Measurements from ENCODE around the gene SHROOM1.
"Not testable (repeated sequence)": the region's sequence is repeated elsewhere in the genome, so short reads cannot be mapped to it uniquely, and the experiment has no call there.

SHROOM1 gene

DNA sequence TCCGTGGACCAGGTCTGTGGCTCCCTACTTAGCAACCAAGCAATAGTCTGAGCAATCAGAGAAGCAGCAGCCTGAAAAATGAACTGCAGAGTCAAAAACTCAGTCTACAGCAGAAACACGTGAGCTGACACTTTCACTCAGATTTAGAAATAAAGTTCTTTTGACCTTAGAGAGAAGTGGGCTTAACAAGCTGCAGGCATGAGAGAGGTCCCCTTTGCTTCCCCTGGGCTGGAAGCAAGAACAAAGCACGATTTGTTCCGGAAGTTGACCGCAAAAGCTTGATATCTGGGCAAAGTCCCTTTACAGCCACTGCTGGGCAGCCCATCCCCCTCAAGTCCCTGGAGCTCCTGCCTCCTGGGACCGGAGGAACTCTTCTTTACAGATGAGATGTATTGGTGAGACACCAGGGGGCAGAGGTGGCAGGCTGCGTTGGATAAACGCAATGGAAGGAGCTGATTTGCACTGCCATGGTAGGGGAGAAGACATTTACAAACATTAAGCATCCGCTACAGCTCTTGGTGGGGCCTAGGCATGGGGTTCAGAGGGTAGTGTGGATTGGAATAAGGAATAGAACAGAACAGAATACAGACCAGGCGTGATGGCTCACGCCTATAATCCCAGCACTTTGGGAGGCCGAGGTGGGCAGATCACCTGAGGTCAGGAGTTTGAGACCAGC is 23.1 kb downstream of the SHROOM1 start:
- no peak overlapping the region for H3K9ac ChIP-seq (ENCODE audit: insufficient read length, low read depth)

DNA sequence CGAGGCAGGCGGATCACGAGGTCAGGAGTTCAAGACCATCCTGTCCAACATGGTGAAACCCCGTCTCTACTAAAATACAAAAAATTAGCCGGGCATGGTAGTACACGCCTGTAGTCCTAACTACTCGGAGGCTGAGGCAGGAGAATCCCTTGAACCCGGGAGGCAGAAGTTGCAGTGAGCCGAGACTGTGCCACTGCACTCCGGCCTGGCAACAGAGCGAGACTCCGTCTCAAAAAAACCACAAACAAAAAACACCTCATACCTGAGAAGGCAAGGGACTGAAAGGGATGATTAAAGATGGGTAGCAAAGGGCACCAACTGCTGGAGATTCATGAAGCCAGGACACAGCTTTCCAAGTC is 23.7 kb downstream of the SHROOM1 start:
- H3K4me1 ChIP-seq (ENCODE audit: insufficient read depth, insufficient read length); H3K36me3 ChIP-seq (ENCODE audit: insufficient read depth, insufficient read length, low read length); H3K27me3 ChIP-seq (ENCODE audit: insufficient read depth, insufficient read length); H3K9ac ChIP-seq (ENCODE audit: insufficient read length, low read depth); H3K9me3 ChIP-seq (ENCODE audit: insufficient read depth, low read length); DNase-seq (ENCODE audit: low read depth, low spot score); H3K4me3 ChIP-seq (ENCODE audit: insufficient read length, low read depth): not testable (repeated sequence)

More for the DNA sequence above, 23.1 kb downstream of the SHROOM1 start:
- Histone ChIP-seq H3K9me3 (ENCODE audit: insufficient read depth, low read length) (no peaks in the 10 kb centered on the region), H3K4me1 (ENCODE audit: insufficient read depth, insufficient read length) (no peaks in the 10 kb centered on the region), H3K4me3 (ENCODE audit: insufficient read length, low read depth) (no peak overlapping the region), H3K36me3 (ENCODE audit: insufficient read depth, insufficient read length, low read length) (no peaks in the 10 kb centered on the region), H3K27me3 (ENCODE audit: insufficient read depth, insufficient read length) (peaks cover 12% of the 10 kb centered on the region)
- TF ChIP-seq YY1 (IDR thresholded peaks at IDR 0.05; ENCODE audit: insufficient read depth, insufficient read length) (no peak), ZNF274 (IDR thresholded peaks at IDR 0.05; ENCODE audit: low read depth, low read length) (no peak), SUZ12 (IDR thresholded peaks at IDR 0.05; ENCODE audit: extremely low read depth, insufficient read depth, insufficient read length) (no peak)
- DNase-seq (ENCODE audit: low read depth, low spot score), result no peak

- H3K4me1 ChIP-seq (ENCODE audit: insufficient read depth, insufficient read length); H3K9me3 ChIP-seq (ENCODE audit: insufficient read depth, low read length); H3K4me3 ChIP-seq (ENCODE audit: insufficient read length, low read depth); H3K36me3 ChIP-seq (ENCODE audit: insufficient read depth, insufficient read length, low read length); H3K27me3 ChIP-seq (ENCODE audit: insufficient read depth, insufficient read length); DNase-seq (ENCODE audit: low read depth, low spot score); H3K9ac ChIP-seq (ENCODE audit: insufficient read length, low read depth): not testable (repeated sequence)
These were observed 24.6 kb downstream of the SHROOM1 start for GRCh38 chr5:132805872-132806271.

GRCh38 chr5:132804219-132804618 is 26.2 kb downstream of the SHROOM1 start:
- H3K27me3 ChIP-seq (ENCODE audit: insufficient read depth, insufficient read length); H3K9me3 ChIP-seq (ENCODE audit: insufficient read depth, low read length); H3K4me1 ChIP-seq (ENCODE audit: insufficient read depth, insufficient read length); H3K9ac ChIP-seq (ENCODE audit: insufficient read length, low read depth); DNase-seq (ENCODE audit: low read depth, low spot score); H3K4me3 ChIP-seq (ENCODE audit: insufficient read length, low read depth); H3K36me3 ChIP-seq (ENCODE audit: insufficient read depth, insufficient read length, low read length): not testable (repeated sequence)

DNA sequence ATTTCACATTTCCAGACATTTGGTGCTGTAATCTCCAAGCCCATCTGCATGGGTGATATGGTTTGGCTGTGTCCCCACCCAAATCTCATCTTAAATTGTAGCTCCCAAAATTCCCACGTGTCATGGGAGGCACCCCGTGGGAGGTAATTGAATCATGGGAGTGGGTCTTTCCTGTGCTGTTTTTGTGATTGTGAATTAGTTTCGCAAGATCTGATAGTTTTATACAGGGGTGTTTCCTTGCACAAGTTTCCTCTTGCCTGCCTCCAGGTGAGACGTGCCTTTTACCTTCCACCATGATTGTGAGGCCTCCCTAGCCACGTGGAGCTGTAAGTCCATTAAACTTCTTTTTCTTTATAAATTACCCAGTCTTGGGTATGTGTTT is 27.8 kb downstream of the SHROOM1 start:
- not testable (repeated sequence) for H3K4me3 ChIP-seq (ENCODE audit: insufficient read length, low read depth); H3K9me3 ChIP-seq (ENCODE audit: insufficient read depth, low read length); DNase-seq (ENCODE audit: low read depth, low spot score); H3K4me1 ChIP-seq (ENCODE audit: insufficient read depth, insufficient read length); H3K9ac ChIP-seq (ENCODE audit: insufficient read length, low read depth); H3K27me3 ChIP-seq (ENCODE audit: insufficient read depth, insufficient read length); H3K36me3 ChIP-seq (ENCODE audit: insufficient read depth, insufficient read length, low read length)

GRCh38 chr5:132802044-132802684 is 28.3 kb downstream of the SHROOM1 start:
- no peaks in the 10 kb centered on the region for H3K36me3 ChIP-seq (ENCODE audit: insufficient read depth, insufficient read length, low read length)
- no peak overlapping the region for H3K9ac ChIP-seq (ENCODE audit: insufficient read length, low read depth)
- no peak overlapping the region for H3K4me3 ChIP-seq (ENCODE audit: insufficient read length, low read depth)
- no peaks in the 10 kb centered on the region for H3K4me1 ChIP-seq (ENCODE audit: insufficient read depth, insufficient read length)
- no peaks in the 10 kb centered on the region for H3K27me3 ChIP-seq (ENCODE audit: insufficient read depth, insufficient read length)
- H3K9me3 ChIP-seq (ENCODE audit: insufficient read depth, low read length), result no peaks in the 10 kb centered on the region
- no peak for DNase-seq (ENCODE audit: low read depth, low spot score)
- no peak for TF ChIP-seq YY1 (IDR thresholded peaks at IDR 0.05; ENCODE audit: insufficient read depth, insufficient read length)
- TF ChIP-seq ZNF274 (IDR thresholded peaks at IDR 0.05; ENCODE audit: low read depth, low read length), result no peak
- no peak for TF ChIP-seq SUZ12 (IDR thresholded peaks at IDR 0.05; ENCODE audit: extremely low read depth, insufficient read depth, insufficient read length)

- DNase-seq (ENCODE audit: low read depth, low spot score), result no peak
- H3K36me3 ChIP-seq (ENCODE audit: insufficient read depth, insufficient read length, low read length), result no peaks in the 10 kb centered on the region
- H3K9me3 ChIP-seq (ENCODE audit: insufficient read depth, low read length), result no peaks in the 10 kb centered on the region
- no peak for TF ChIP-seq YY1 (IDR thresholded peaks at IDR 0.05; ENCODE audit: insufficient read depth, insufficient read length)
- no peak for TF ChIP-seq ZNF274 (IDR thresholded peaks at IDR 0.05; ENCODE audit: low read depth, low read length)
- TF ChIP-seq SUZ12 (IDR thresholded peaks at IDR 0.05; ENCODE audit: extremely low read depth, insufficient read depth, insufficient read length), result no peak
- no peaks in the 10 kb centered on the region for H3K27me3 ChIP-seq (ENCODE audit: insufficient read depth, insufficient read length)
- H3K9ac ChIP-seq (ENCODE audit: insufficient read length, low read depth), result no peak overlapping the region
- H3K4me1 ChIP-seq (ENCODE audit: insufficient read depth, insufficient read length), result no peaks in the 10 kb centered on the region
- no peak overlapping the region for H3K4me3 ChIP-seq (ENCODE audit: insufficient read length, low read depth)
These were observed 29.9 kb downstream of the SHROOM1 start for GRCh38 chr5:132800545-132800944.

DNA sequence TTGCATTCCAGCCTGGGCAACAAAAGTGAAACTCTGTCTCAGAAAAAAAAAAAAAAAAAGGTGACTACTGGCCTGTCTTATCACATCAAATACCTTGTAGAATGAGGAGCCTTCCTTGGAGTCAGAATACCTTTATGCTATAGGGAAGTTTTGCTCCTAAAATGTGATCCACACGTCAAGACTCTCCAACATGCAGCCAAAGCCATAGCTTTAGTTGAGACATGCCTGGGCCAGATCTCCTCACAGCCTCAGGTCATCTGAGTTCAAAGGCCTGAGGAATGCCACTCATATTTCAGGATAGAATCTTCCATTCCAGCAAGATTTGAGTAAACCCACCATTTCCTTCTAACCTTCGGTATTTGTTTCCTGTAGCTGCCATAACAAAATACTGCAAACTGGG is 31.1 kb downstream of the SHROOM1 start:
- Histone ChIP-seq H3K9ac (ENCODE audit: insufficient read length, low read depth) (no peak overlapping the region), H3K36me3 (ENCODE audit: insufficient read depth, insufficient read length, low read length) (no peaks in the 10 kb centered on the region), H3K4me1 (ENCODE audit: insufficient read depth, insufficient read length) (no peaks in the 10 kb centered on the region), H3K27me3 (ENCODE audit: insufficient read depth, insufficient read length) (no peaks in the 10 kb centered on the region), H3K9me3 (ENCODE audit: insufficient read depth, low read length) (no peaks in the 10 kb centered on the region), H3K4me3 (ENCODE audit: insufficient read length, low read depth) (no peak overlapping the region)
- TF ChIP-seq YY1 (IDR thresholded peaks at IDR 0.05; ENCODE audit: insufficient read depth, insufficient read length) (no peak), SUZ12 (IDR thresholded peaks at IDR 0.05; ENCODE audit: extremely low read depth, insufficient read depth, insufficient read length) (no peak), ZNF274 (IDR thresholded peaks at IDR 0.05; ENCODE audit: low read depth, low read length) (no peak)
- no peak for DNase-seq (ENCODE audit: low read depth, low spot score)
